Measurements from ENCODE around the gene BCAP29. TPM values are rescaled to one million over a fixed set of nuclear protein-coding genes. Genes with fewer than 3 reads are reported as not detected.
A peak's percentile ranks its signal among the peaks of the same experiment; 100 is the strongest.
"Not testable (repeated sequence)": the region's sequence is repeated elsewhere in the genome, so short reads cannot be mapped to it uniquely, and the experiment has no call there.

BCAP29 gene, protein sequence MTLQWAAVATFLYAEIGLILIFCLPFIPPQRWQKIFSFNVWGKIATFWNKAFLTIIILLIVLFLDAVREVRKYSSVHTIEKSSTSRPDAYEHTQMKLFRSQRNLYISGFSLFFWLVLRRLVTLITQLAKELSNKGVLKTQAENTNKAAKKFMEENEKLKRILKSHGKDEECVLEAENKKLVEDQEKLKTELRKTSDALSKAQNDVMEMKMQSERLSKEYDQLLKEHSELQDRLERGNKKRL
- total RNA-seq: 100 to 1,000 TPM in 2 of 4 donors, 10 to 100 TPM in 2; 91.8 to 107 (median 103) TPM
- 53.8 TPM for polyA plus RNA-seq
- long read RNA-seq, donor 1, full-length matches to known transcripts: 153 of 185 reads
- long read RNA-seq, donor 1, partial matches to known transcripts: 7 of 185 reads
- long read RNA-seq, donor 1, other reads (novel, unspliced or antisense): 25 of 185 reads
- long read RNA-seq, donor 2, full-length matches to known transcripts: 67 of 91 reads
- long read RNA-seq, donor 2, partial matches to known transcripts: 6 of 91 reads
- long read RNA-seq, donor 2, other reads (novel, unspliced or antisense): 18 of 91 reads
- long read RNA-seq, donor 3, full-length matches to known transcripts: 332 of 434 reads
- long read RNA-seq, donor 3, partial matches to known transcripts: 42 of 434 reads
- long read RNA-seq, donor 3, other reads (novel, unspliced or antisense): 60 of 434 reads
- long read RNA-seq, donor 4, full-length matches to known transcripts: 82 of 98 reads
- long read RNA-seq, donor 4, partial matches to known transcripts: 5 of 98 reads
- long read RNA-seq, donor 4, other reads (novel, unspliced or antisense): 11 of 98 reads

DNA sequence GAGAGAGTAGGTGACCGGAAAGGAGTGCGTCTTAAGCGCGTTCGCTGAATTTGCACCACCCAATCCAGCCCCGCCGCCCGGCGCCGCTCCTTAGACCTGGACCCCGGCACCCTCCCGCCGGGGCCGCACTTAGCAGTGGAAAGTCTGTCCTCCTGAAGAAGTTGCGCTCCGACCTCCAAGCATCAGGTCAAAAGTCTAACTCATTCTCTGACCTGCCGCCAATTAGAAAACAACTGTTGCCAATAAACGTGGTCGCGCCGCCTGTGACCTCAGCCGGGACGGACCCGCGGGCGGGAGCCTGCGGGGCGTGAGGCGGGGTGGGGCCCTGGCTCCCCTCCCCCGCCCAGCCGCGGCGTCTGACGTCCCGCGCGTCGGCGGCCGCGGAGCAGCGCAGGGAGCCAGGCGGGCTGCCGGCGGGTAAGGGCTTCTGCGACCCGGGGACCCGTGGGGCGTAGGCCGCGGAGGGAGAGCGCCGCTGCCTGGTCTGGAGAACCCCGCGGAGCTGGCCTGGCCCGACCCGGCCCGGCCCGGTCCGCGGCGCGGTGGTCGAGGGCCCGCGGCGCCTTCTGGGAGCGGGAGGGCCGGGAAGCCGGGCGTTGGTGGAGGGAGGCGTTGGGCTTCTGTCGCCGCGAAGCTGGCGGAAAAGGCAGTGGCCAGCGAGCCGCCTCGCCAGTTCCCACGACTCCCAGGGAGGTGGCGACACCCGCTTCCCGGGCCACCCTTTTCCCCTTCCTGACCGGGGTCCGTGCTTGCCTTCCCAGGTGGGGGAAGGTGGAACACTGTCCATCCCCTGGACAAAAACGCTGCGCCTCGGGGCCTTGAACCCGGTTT is at the start of gene BCAP29:
BCAP29 (plus strand) TSS at position 362 of the 831 bp plus-strand sequence. CDS start 527 bp downstream, outside the sequence.
- H3K27ac ChIP-seq (ENCODE audit: low read length): peak within 1 kb of the TSS; percentile 95
- no peaks in the 10 kb centered on the region for H3K27me3 ChIP-seq (ENCODE audit: control insufficient read depth, insufficient read depth)
- H3K9me3 ChIP-seq (ENCODE audit: control insufficient read depth, low read length): no peaks in the 10 kb centered on the region
- H3K4me3 ChIP-seq (ENCODE audit: low read length): peak within 1 kb of the TSS; percentile 82
- ATAC-seq (peak; percentile 98), DNase-seq (peak; percentile 83 to 92 (median 90))
- H3K4me1 ChIP-seq (ENCODE audit: control insufficient read depth, insufficient read depth, low read length): peaks cover 2% of the 10 kb centered on the region
- intact Hi-C loops (cut with DNase I): loop anchor here in 1 of 4 donors (5.0 kb wide), 1 partner anchor 103 kb away; no protein-coding TSS in a partner anchor
- WGBS: under 1% methylated on average over 89 of the region's 89 CpGs

DNA sequence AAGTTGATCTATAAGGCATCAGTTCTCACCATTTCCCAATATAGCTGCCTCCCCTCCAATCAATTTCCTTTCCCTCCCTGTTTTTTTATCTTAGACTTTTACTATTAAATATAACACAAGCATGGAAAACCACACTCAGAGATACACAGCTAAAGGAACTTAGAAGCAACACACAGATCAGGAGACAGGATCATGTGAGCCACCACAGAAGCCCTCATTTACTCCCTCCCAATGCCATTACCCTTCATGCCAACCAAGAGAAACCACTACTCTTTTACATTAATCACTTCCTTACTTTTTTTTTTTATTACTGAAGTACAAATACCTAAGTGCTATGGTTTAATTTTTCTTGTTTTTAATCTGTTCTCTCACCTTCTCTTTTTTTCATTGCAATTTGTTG is 49.3 kb upstream of the BCAP29 start:
- Histone ChIP-seq H3K27me3 (ENCODE audit: control insufficient read depth, insufficient read depth) (no peaks in the 10 kb centered on the region), H3K9me3 (ENCODE audit: control insufficient read depth, low read length) (no peaks in the 10 kb centered on the region), H3K4me1 (ENCODE audit: control insufficient read depth, insufficient read depth, low read length) (no peaks in the 10 kb centered on the region), H3K27ac (ENCODE audit: low read length) (no peak overlapping the region), H3K4me3 (ENCODE audit: low read length) (no peak overlapping the region)
- intact Hi-C loops (cut with DNase I): no loop called here
- no peak for ATAC-seq
- no peak for DNase-seq

DNA sequence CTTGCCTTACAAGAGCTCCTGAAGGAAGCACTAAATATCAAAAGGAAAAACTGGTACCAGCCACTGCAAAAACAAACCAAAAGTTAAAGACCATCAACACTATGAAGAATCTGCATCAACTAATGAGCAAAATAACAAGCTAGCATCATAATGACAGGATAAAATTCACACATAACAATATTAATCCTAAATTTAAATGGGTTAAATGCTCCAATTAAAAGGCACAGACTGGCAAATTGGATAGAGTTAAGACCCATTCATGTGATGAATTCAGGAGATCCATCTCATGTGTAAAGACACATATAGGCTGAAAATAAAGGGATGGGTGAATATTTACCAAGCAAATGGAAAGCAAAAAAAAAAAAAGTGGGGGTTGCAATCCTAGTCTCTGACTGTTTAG is 45.9 kb upstream of the BCAP29 start:
- intact Hi-C loops (cut with DNase I): no loop called here
- H3K4me3 ChIP-seq (ENCODE audit: low read length): no peak overlapping the region

GRCh38 chr7:107537228-107537627 is 42.8 kb upstream of the BCAP29 start:
- ATAC-seq; H3K4me3 ChIP-seq (ENCODE audit: low read length); H3K9me3 ChIP-seq (ENCODE audit: control insufficient read depth, low read length); H3K27me3 ChIP-seq (ENCODE audit: control insufficient read depth, insufficient read depth); H3K27ac ChIP-seq (ENCODE audit: low read length); DNase-seq; intact Hi-C loops (cut with DNase I); H3K4me1 ChIP-seq (ENCODE audit: control insufficient read depth, insufficient read depth, low read length): not testable (repeated sequence)
- WGBS: 97% methylated on average over 4 of the region's 4 CpGs

More for the DNA sequence above, 45.9 kb upstream of the BCAP29 start:
- no peak for ATAC-seq
- H3K9me3 ChIP-seq (ENCODE audit: control insufficient read depth, low read length): no peaks in the 10 kb centered on the region
- no peak for DNase-seq
- H3K4me1 ChIP-seq (ENCODE audit: control insufficient read depth, insufficient read depth, low read length): no peaks in the 10 kb centered on the region
- no peak overlapping the region for H3K27ac ChIP-seq (ENCODE audit: low read length)
- no peaks in the 10 kb centered on the region for H3K27me3 ChIP-seq (ENCODE audit: control insufficient read depth, insufficient read depth)

DNA sequence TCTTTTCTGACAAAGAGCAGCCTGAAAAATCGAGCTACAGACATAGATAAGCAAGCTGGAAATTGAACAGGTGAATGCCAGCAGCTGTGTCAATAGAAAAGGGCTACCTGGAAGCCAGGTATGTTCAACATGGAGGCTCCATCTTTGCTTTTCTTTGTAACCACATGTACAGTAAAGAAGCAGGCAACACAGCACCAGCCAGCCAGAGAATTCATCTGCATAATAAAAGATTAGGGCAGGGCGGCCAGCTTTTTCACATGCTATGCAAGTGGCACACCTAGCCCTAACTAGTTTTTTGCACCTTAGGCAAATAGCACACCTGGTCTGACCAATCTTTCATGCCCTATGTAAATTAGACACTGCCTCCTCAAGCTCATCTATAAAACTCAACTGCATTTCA is 42.0 kb upstream of the BCAP29 start:
- no peaks in the 10 kb centered on the region for H3K27me3 ChIP-seq (ENCODE audit: control insufficient read depth, insufficient read depth)
- no peak for ATAC-seq
- 76% methylated on average over 2 of the region's 2 CpGs for WGBS
- no peaks in the 10 kb centered on the region for H3K9me3 ChIP-seq (ENCODE audit: control insufficient read depth, low read length)
- no peak for DNase-seq
- no peak overlapping the region for H3K4me3 ChIP-seq (ENCODE audit: low read length)
- H3K4me1 ChIP-seq (ENCODE audit: control insufficient read depth, insufficient read depth, low read length): no peaks in the 10 kb centered on the region
- no peak overlapping the region for H3K27ac ChIP-seq (ENCODE audit: low read length)
- intact Hi-C loops (cut with DNase I): no loop called here

GRCh38 chr7:107543338-107543993 is 36.6 kb upstream of the BCAP29 start:
- Histone ChIP-seq H3K27ac (ENCODE audit: low read length) (no peak overlapping the region), H3K4me1 (ENCODE audit: control insufficient read depth, insufficient read depth, low read length) (no peaks in the 10 kb centered on the region), H3K9me3 (ENCODE audit: control insufficient read depth, low read length) (no peaks in the 10 kb centered on the region), H3K4me3 (ENCODE audit: low read length) (no peak overlapping the region), H3K27me3 (ENCODE audit: control insufficient read depth, insufficient read depth) (no peaks in the 10 kb centered on the region)
- DNase-seq (peak in 1 of 3 donors; percentile 16), ATAC-seq (peak in 1 of 2 donors; percentile 40)
- WGBS: 86% methylated on average over 5 of the region's 5 CpGs
- intact Hi-C loops (cut with DNase I): no loop called here

DNA sequence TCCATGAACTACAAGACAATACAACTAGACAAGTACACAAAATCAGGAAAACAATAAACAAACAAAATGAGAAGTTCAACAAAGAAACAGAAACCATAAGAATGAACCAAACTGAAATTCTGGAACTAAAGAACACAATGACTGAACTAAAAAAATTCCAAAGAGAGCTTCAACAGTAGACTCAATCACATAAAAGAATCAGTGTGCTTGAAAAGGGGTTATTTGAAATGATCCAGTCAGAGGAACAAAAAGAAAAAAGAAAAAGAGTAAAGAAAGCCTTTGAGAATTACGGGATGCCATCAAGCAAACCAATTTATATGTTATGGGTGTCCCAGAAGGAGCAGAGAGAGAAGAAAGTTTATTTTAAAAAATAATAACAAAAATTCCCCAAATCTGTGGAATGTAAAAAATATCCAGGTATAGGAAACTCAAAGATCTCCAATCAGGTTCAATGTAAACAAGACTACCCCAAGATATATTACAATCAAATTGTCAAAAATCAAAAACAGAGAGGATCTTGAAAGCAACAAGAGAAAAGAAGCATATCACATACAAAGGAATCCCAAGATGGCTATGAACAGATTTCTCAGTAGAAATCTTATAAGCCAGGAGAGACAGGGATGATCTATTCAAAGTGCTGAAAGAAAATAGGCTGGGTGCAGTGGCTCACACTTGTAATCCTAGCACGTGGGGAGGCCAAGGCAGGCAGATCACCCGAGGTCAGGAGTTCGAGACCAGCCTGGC is 35.0 kb upstream of the BCAP29 start:
- Histone ChIP-seq H3K4me3 (ENCODE audit: low read length) (no peak overlapping the region), H3K27me3 (ENCODE audit: control insufficient read depth, insufficient read depth) (no peaks in the 10 kb centered on the region), H3K9me3 (ENCODE audit: control insufficient read depth, low read length) (no peaks in the 10 kb centered on the region), H3K4me1 (ENCODE audit: control insufficient read depth, insufficient read depth, low read length) (no peaks in the 10 kb centered on the region), H3K27ac (ENCODE audit: low read length) (no peak overlapping the region)
- 98% methylated on average over 4 of the region's 4 CpGs for WGBS
- DNase-seq (no peak), ATAC-seq (no peak)
- intact Hi-C loops (cut with DNase I): no loop called here

DNA sequence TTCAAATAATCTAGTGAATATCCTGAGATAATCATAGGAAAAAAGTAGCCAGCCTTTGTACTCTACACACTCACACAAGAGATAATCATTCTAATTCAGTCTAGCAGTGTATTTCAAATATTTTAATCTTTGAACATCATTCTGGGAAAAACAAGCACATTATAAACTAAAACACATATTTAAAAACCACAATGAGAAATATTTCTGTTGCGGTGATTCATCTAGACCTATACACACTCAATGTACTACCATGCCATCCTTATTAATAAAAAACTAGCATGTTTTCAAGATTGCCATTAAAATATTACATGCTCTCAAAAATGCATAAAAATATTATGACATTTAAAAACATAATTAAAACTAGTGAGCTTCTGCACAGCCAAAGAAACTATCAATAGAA is 28.1 kb upstream of the BCAP29 start:
- WGBS: 99% methylated on average over 1 of the region's 1 CpG
- ATAC-seq (no peak), DNase-seq (no peak)
- Histone ChIP-seq H3K4me1 (ENCODE audit: control insufficient read depth, insufficient read depth, low read length) (no peaks in the 10 kb centered on the region), H3K9me3 (ENCODE audit: control insufficient read depth, low read length) (no peaks in the 10 kb centered on the region), H3K27me3 (ENCODE audit: control insufficient read depth, insufficient read depth) (no peaks in the 10 kb centered on the region), H3K4me3 (ENCODE audit: low read length) (no peak overlapping the region), H3K27ac (ENCODE audit: low read length) (no peak overlapping the region)
- intact Hi-C loops (cut with DNase I): no loop called here

- Histone ChIP-seq H3K27ac (ENCODE audit: low read length) (no peak overlapping the region), H3K4me3 (ENCODE audit: low read length) (no peak overlapping the region), H3K4me1 (ENCODE audit: control insufficient read depth, insufficient read depth, low read length) (no peaks in the 10 kb centered on the region), H3K9me3 (ENCODE audit: control insufficient read depth, low read length) (no peaks in the 10 kb centered on the region), H3K27me3 (ENCODE audit: control insufficient read depth, insufficient read depth) (no peaks in the 10 kb centered on the region)
- no peak for ATAC-seq
- WGBS: 99% methylated on average over 3 of the region's 3 CpGs
- intact Hi-C loops (cut with DNase I): no loop called here
- DNase-seq: no peak
These were observed 24.2 kb upstream of the BCAP29 start for GRCh38 chr7:107555893-107556292.

DNA sequence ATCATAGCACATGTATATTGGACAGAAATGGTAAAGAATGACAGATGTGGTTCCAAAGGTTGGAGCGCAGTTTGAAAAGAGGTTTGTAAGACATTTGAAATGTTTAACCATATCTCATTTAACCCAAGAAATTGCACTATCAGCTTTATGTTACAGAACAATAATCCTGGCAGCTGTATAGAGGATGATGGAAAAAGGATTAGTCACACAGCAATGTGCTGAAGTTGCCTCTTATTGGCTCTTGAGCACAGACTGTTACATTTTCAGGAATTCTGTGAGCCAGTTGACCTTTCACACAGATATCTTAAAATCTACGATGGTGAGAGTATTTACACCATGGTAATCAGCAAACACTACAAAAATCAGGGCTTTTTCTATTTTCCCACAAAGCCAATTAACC is 20.2 kb upstream of the BCAP29 start:
- Histone ChIP-seq H3K4me1 (ENCODE audit: control insufficient read depth, insufficient read depth, low read length) (no peaks in the 10 kb centered on the region), H3K4me3 (ENCODE audit: low read length) (no peak overlapping the region), H3K27ac (ENCODE audit: low read length) (no peak overlapping the region), H3K27me3 (ENCODE audit: control insufficient read depth, insufficient read depth) (no peaks in the 10 kb centered on the region), H3K9me3 (ENCODE audit: control insufficient read depth, low read length) (no peaks in the 10 kb centered on the region)
- 69% methylated on average over 2 of the region's 2 CpGs for WGBS
- intact Hi-C loops (cut with DNase I): no loop called here
- no peak for ATAC-seq
- DNase-seq: no peak
